Amniotic epithelial cell (primary cell): ENCODE measurements around the gene TRMT61B.

ENCODE experiments used
- DNase-seq: peaks from one replicate; pipeline ENCODE4 v3.0.0-alpha.2; 2010; ENCODE audit warnings: low read depth

Gene TRMT61B

DNA sequence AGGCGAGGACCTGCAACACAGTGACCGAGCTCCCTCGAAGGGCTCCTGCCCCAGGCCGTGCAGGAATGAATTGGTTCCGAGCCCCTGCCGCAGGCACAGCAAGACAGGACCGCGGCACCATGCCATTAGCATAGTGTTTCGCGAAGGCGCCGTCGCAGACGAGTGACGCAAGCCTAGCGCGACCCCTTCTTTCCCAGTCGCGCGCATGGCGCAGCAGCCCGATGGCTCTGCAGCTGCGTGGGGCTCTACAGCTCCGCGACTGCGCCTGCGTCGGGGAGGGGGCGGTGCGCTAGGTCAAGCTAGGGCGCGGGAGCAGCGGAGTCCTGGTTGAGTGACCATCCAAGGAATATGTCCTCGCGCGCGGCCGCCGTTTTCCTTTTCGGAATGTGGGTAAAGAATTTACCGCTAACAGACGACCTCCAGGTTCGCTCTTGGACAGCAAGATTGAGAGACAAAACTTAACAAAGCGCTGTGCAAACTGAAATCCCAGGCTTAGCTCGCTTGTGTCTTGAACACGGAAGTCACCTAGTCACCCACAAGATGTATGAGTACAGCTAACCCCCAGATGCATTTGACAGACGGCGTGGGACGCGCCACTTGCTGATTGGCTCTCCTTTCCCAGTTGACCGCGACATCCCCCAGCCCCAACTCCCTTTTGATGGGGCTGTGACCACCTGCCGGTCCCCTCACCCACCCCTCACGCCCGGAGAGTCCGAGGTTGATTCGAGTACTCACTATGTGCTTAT lies at the start of gene TRMT61B:
TRMT61B (minus strand) TSS at position 164 of the 746 bp plus-strand sequence; CDS start at position 132, 32 bp downstream.
- DNase-seq, result peak; percentile 92

DNA sequence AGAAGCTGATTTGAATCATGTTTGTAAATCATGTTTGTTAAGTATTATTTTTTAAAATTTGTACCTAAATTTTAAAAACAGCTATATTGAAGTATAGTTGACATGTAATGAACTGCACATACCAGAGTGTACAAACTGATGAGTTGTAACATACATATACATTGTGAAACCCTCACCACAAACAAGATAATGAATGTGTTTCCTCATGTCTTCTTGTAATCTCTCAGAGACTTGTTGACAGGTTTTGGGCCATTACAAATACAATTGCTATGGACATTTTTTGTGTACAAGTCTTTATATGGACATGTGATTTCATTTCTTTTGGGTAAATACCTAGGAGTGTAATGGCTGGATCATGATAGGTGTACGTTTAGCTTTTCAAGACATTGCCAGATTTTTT lies 45.8 kb upstream of the TRMT61B start:
- DNase-seq, result peak; percentile 94

DNA sequence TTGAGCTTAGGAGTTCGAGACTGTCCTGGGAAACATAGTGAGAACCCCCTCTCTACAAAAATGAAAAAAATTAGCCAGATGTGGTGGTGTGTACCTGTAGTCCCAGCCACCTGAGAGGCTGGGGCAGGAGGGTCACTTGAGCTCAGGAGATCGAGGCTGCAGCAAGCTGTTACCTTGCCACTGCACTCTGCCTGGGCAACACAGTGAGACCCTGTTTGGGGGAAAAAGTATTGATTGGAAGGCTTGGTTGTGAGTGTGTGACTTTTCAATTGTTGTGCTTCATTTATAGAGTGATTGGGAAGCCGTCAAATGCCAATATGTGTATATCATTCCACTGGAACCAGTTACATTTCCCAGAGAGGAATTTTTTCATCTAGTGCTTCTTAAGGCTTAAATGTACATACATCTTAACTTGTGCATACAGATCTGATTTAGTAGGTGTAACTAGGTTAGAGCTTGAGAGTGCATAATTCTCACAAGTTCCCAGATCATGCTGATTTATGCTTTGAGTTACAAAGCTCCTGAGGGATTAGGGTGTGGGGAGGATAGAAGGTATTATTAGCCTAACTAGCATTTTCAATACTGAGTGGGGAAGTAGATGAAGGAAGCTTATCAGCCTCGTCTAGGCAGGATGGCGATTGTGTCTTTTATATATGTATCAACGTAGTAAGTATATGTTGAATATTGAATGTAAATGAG lies 39.7 kb upstream of the TRMT61B start:
- no peak for DNase-seq

DNA sequence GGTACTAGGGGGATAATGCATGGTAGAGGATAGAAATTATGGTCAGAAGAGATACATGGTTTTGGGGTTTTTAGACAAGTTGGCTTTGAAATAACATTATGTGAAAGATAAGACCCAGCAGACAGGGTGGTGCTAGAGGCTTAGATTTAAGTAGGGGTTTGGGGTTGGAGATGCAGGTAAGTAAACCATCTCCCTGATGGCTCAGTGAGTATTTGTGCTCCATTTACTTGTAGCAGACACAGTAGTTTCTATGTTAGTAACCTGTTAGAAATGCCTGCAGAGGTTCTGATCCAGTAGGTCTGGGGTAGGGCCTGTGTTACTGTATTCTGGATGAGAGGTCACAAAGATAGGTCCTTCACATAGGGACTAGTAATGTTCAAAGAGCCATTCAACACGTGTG lies 38.1 kb upstream of the TRMT61B start:
- no peak for DNase-seq

DNA sequence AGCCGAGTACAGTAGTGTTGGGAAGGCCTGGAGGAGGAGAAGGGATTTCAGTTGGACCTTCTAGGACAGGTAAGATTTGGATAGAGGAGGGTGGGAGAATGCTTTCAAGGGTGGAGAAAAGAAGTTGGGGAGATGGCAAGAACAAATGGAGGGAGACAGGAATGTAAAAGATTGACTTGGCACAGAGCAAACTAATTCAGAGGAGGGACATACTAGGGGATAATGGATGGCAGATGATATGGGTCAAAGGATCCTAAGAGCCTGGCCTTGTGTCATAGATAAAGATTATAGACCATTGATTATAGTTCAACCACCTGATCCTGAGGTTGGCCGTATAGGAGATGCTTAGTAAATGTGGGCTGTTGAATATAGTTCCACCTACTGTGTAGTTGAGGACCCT lies 36.7 kb upstream of the TRMT61B start:
- DNase-seq, result no peak

DNA sequence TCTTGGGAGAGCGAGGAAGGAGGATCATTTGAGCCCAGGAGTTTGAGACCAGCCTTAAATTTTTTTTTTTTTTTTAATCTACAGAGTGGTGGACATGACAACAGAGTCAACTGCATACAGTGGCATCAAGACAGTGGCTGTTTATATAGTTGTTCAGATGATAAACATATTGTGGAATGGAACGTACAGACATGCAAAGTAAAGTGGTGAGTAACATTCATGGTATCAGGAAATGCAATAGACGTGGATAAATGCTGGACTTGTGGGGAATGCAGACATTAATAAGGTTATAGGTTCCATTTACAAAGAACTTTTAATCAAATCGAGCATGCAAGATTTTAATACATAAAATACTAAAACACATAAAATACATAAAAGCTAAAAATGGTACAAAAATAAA lies 36.3 kb upstream of the TRMT61B start:
- DNase-seq, result peak; percentile 44

DNA sequence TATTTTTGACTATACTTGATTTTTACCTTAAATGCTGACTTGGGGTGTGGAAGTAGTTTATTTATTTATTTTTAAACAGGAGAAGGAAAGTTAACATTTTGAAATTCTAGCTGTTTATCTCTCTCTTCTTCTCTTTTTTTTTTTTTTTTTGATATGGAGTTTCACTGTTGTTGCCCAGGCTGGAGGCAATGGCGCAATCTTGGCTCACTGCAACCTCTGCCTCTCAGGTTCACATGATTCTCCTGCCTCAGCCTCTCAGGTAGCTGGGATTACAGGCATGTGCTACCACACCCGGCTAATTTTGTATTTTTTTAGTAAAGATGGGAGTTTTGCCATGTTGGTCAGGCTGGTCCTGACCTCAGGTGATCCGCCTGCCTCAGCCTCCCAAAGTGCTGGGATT lies 35.4 kb upstream of the TRMT61B start:
- peak; percentile 34 for DNase-seq

DNA sequence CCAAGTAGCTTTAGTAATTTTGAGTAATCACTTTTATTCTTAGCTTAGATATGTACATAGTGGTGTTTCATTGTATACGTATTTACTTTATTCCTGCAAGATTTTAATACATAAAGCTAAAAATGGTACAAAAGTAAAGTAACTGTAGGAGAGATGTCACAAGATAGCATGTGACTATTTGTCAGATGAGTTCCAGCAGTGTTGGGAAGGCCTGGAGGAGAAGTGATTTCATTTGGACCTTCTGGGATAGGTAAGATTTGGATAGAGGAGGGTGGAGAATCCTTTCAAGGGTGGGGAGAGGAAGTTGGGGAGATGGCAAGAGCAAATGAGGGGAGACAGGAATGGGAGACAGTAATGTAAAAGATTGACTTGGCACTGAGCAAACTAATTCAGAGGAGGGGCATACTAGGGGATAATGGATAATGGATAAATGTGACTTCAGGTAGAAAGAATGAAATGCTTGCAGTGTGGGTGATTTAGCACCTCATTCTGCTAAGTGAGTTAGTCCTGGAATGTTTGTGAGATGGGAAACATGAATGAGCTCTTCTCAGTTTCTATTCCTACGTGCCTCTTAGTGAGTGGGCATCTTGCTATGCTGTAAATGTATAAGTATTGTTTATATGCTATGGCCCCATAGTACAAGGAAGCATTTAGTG lies 34.8 kb upstream of the TRMT61B start:
- peak; percentile 18 for DNase-seq

DNA sequence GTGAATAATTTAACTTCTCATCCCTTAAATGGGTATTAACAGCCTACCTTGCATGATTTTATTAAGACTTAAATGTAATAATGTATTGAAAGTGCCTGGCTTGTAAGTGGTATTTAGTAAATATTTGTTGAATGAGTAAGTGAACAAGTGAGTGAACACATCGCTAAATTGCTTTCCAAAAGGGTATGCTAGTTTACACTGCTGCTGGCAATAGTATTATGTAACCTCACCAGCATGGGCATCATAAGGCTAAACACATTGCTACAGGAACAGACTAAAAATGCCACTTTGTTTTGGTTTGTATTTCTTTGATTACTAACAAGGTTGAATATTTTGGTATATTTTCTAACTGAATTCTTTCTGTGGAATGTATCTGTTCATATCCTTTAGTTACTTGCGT lies 34.2 kb upstream of the TRMT61B start:
- DNase-seq, result peak; percentile 70

DNA sequence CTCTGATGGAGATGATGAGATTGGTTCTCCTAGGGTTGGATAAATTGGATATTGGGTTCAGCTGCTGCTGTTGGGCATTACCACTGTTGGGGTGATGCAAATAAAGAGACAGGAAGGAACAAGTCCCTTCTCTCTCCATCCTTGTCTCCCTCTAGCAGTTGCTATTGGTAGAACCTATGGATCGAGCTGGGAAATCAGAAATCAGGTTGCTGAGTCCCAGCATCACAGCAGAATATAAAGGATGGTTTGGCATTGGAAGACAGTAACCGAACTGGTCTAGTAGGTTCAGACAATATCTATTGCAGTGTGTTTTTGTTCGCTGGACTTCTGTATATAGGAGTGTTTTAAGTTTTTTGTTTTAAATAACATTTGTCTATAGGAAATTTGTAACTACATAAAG lies 32.5 kb upstream of the TRMT61B start:
- DNase-seq, result no peak

DNA sequence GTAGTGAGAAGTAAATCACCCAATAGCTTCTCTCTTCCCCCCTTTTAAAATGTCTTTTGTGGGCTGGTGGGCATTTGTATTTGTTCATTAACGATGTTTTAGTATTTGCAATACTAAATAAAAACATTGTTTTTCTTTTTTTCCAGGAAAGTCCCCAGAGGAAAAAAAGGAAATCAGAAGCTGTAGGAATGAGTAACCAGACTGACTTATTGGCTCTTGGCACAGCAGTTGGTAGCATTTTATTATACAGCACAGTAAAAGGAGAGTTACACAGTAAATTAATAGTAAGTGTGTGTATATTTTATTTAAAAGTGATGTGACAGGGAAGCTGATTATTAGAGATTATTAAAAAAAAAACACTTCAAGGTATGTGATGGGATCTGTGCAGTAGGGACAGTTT lies 31.7 kb upstream of the TRMT61B start:
- DNase-seq, result no peak

DNA sequence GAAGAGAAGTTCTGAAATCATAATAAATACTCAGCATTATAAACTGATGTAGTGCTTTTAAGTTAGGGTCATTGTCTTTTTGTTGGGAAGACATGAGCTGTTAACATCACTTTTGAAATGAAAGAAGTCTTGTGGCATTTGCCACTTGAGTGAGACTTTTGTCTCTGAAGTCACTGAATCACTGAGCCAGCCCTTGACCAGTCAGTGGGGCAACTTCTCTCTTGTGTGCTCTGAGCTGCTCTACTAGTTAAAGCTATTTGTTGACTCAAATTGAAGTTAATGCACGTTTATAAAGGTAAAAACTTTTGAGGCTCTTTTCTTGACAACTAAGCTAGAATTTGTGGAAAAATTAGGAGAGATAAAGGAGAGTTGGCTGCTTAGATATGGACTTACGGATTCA lies 31.1 kb upstream of the TRMT61B start:
- no peak for DNase-seq

DNA sequence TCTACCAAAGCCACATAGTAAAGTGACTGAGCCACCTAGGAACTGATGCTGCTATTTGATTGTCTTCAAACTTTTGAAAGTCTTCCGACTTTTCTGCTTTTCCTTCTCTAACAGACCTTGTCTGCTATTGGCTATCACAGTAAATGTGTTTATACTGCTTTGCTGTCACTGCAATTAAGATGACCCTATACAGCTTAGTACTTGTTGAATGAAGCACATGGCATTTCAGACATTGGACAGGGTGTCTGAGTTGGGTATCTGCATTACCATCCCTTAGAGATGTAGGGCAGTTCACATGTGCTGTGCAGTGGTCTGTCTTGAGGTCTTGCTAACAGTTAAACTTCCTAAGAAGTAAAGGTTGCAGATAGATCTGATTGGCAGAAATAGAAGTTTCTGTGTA lies 27.9 kb upstream of the TRMT61B start:
- no peak for DNase-seq

DNA sequence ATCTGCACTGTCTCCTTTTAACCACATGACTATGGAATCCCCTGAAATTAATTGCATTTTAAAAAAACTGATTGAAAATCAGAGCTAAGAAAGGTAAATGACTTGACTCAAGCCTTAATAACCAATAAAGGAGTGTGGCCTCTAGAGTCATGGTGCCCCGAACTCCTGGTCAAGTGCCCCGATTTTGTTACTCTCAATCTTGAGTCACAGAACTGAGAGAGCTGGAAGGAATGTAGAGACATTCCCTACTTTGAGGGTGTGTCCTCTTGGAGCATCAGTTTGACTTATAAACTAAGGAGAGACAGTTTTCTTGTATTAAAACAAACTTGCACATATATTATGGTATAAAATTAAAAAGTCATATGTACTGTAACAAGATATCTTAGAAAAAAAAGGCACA lies 26.8 kb upstream of the TRMT61B start:
- DNase-seq, result peak; percentile 29

DNA sequence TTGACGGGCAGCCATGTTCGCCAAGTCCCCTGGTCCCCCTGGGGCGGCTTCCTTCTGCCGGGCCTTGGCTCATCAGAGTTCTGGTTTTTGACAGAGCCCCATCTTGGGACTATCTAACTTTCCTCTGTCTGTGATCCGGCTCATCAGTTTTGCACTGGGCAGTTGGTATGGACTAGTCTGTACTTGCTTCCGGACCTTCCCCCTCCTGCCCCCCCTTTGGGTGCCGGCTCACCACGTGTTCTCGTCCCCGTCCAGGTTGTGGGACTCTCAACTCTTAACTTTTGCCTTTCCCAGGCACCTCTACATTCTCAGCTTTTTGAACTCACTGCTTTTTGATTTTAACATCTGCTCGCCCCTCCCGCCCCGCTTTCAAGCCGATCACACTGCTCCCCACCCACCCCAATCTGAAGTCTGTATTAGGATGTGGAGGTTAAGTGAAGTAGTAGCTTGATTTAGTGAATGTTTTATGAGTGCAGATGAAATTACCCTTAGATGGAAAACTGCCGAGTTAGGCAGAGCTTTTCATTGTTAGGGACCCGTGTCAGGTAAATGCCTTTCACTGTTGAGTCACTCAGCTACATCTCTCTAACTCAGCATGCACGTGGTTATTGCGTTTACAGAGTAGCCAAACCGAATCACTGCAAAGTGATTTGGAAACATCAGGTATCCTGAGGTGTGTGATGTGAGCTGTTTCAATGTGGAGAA lies 25.2 kb upstream of the TRMT61B start:
- peak; percentile 61 for DNase-seq

DNA sequence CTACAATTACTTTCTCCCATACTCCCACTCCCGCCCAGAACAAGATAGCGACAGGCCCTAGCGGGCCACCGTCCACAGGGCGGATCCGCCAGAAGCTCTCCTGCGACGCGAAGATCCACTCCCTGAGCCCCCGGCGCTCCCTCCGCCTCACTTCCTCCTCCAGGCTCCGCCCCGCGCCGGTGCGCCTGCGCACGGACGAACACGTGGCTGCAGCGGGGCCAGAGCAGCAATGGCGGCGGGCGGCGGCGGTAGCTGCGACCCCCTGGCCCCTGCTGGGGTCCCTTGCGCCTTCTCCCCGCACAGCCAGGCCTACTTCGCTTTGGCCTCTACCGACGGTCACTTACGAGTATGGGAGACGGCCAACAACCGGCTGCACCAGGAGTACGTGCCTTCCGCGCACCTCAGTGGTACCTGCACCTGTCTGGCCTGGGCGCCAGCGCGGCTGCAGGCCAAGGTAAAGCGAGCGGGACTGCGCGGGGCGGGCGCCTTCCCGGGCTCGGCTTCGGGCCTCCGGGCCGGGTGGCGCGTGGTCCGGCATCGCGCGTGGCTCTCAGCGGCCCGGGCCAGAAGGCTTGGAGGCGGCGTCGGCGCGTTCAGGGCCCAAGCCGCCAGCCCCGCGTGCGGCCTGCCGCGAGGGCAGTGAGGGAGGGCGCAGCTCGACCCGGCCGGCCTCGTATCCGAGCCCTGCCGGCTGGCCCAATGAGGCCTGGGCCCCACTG lies 24.5 kb upstream of the TRMT61B start, which contains the start of gene WDR43:
WDR43 (plus strand) TSS at position 198 of the 719 bp plus-strand sequence; CDS start at position 230, 32 bp downstream.
- DNase-seq, result peak; percentile 99

DNA sequence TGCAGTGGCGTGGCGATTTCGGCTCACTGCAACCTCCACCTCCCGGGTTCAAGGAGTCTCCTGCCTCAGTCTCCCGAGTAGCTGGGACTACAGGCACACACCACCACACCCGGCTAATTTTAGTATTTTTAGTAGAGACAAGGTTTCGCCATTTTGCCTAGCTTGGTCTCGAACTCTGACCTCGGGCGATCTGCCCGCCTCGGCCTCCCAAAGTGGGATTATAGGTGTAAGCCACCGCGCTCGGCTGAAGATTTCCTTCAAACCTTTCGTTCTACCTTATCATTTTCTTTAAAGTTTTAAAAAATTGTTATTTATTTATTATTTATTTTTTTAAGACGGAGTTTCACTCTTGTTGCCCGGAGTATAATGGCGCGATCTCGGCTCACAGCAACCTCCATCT lies 23.4 kb upstream of the TRMT61B start:
- DNase-seq, result no peak

DNA sequence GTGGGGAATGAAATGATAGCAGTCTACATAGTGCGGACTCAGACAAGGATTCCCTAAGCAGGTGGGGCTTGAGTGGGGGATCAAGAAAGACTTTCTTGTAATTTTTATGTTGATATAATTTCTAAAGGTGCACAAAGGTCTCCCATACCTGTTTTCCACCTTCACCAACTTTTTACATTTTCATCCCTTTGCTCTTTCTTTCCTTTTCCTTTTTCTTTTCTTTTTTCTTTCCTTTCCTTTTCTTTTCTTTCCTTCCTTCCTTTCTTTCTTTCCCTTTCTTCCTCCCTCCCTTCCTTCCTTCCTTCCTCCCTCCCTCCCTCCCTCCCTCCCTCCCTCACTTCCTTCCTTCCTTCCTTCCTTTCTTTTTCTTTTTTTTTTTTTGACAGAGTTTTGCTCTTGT lies 10.1 kb upstream of the TRMT61B start:
- no peak for DNase-seq

DNA sequence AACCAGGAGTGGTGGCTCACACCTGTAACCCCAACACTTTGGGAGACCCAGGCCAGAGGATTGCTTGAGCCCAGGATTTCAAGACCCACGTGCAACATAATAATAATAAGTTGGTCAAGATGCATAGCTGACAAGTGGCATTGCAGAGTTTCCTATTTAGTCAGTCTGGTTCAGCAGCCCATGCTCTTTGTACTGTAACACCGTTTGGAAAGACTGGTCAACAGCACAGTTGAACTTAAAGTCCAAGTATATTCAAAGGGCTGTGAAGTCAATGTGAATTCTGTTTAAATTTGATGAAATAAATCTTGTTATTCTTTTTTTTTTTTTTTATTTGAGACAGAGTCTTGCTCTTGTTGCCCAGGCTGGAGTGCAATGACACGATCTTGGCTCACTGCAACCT lies 1.5 kb upstream of the TRMT61B start:
- DNase-seq, result no peak

DNA sequence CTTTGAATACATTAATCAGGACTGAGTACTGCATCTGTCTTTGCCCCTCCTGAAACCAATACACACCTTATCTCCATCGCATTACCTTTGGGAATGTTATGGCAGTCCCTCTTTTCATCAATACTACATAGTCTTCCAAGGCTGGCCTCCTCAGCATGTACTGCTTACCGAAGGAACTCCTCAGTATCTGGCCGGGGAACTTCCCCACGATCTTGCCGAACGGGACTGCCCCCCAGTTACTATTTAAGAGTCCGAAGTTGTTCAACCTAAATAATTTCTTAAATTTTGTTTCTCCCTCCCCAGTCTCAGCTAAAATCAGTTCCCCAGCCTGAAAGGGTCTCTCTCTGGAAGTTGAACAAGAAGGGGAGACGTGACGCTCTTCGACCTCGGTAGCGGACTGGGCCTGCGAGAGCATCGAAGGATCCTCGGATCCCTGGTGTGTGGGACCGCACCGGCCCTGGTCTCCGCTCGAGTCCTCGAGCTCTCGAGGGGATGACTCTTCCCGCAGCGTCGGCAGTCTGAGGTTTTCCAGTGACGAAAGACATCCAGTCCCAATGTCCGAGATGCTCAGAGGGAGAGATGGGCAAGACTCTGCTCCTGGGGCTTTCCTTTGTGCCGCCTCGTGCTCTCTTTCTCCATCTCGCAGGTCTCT lies 489 bp downstream of the TRMT61B start:
- peak; percentile 3 for DNase-seq

DNA sequence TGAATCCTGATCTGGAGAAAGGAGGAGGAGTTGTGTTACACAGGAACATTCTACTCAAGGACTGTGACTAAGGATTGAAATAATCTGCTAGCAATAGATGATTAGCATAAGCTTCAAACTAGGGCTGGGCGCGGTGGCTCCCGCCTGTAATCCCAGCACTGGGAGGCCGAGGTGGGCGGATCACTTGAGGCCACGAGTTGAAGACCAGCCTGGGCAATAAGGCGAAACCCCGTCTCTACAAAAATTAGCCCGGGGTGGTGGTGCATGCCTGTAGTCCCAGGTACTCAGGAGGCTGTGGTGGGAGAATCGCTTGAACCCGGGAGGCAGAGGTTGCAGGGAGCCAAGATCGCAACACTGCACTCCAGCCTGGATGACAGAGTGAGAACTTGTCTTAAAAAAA lies 1.5 kb downstream of the TRMT61B start:
- DNase-seq, result no peak
